Neural cell (in vitro differentiated cells): ENCODE results near the gene ERLIN1. TPM values are rescaled to one million over a fixed set of nuclear protein-coding genes. Genes with fewer than 3 reads are reported as not detected.

ENCODE experiments used
- H2AFZ ChIP-seq: fragments of 200-600, 300-800 bp; sonication (generic), shearing (Covaris generic); 2 replicates; pipeline ENCODE4 v1.6.0; 2014; ENCODE audit warnings: low read depth, mild to moderate bottlenecking, antibody characterized with exemption, low read length, moderate library complexity
- H3F3A ChIP-seq: fragments of 200-600 bp; shearing (Covaris generic); 2 replicates; pipeline ENCODE4 v1.6.1; 2016; ENCODE audit warnings: mild to moderate bottlenecking, moderate library complexity, mixed read lengths, antibody characterized with exemption, low read length; ENCODE audit not compliant: insufficient read depth, poor library complexity, severe bottlenecking
- H3K27ac ChIP-seq: fragments of 200-600, 300-800 bp; sonication (generic), shearing (Covaris generic); 2 replicates; pipeline ENCODE4 v1.5.1; 2014; ENCODE audit warnings: mild to moderate bottlenecking, low read length, moderate library complexity
- H3K27me3 ChIP-seq: fragments of 300-800, 200-600 bp; sonication (generic), shearing (Covaris generic); 2 replicates; pipeline ENCODE4 v1.6.0; 2014; ENCODE audit warnings: mild to moderate bottlenecking, low read depth, low read length, moderate library complexity; ENCODE audit not compliant: insufficient read depth
- H3K36me3 ChIP-seq: fragments of 300-800, 200-600 bp; sonication (generic), shearing (Covaris generic); 2 replicates; pipeline ENCODE4 v1.5.1; 2014; ENCODE audit warnings: mild to moderate bottlenecking, antibody characterized with exemption, low read length, moderate library complexity; ENCODE audit not compliant: insufficient read depth
- H3K4me2 ChIP-seq: fragments of 300-800, 200-600 bp; sonication (generic), shearing (Covaris generic); 2 replicates; pipeline ENCODE4 v1.6.0; 2014; ENCODE audit warnings: mild to moderate bottlenecking, low read length
- H3K4me3 ChIP-seq: fragments of 300-800, 200-600 bp; sonication (generic), shearing (Covaris generic); 2 replicates; pipeline ENCODE4 v1.5.1; 2014; ENCODE audit warnings: mild to moderate bottlenecking, low read length, moderate library complexity
- H3K79me2 ChIP-seq: fragments of 200-600 bp; shearing (Covaris generic); replicated peaks from 2 replicates; pipeline ENCODE4 v1.6.0; 2014; ENCODE audit warnings: mild to moderate bottlenecking, low read length, moderate library complexity; ENCODE audit not compliant: insufficient read depth
- H3K9ac ChIP-seq: fragments of 300-800, 200-600 bp; sonication (generic), shearing (Covaris generic); 2 replicates; pipeline ENCODE4 v1.6.1; 2016; ENCODE audit warnings: mild to moderate bottlenecking, low read length, mixed read lengths
- H3K9me2 ChIP-seq: fragments of 200-600 bp; shearing (Covaris generic); 2 replicates; pipeline ENCODE4 v1.6.1; 2016; ENCODE audit warnings: mild to moderate bottlenecking, low read length, mixed read lengths; ENCODE audit not compliant: insufficient read depth
- H3K9me3 ChIP-seq: fragments of 200-600, 300-800 bp; sonication (generic), shearing (Covaris generic); 2 replicates; pipeline ENCODE4 v1.6.1; 2016; ENCODE audit warnings: mild to moderate bottlenecking, mixed run types, low read length, moderate library complexity, mixed read lengths
- H4K20me1 ChIP-seq: fragments of 200-600 bp; shearing (Covaris generic); 2 replicates; pipeline ENCODE4 v1.6.1; 2016; ENCODE audit warnings: mild to moderate bottlenecking, mixed run types; ENCODE audit not compliant: insufficient read depth
- EP300 ChIP-seq: fragments of 450-650 bp; conservative IDR thresholded peaks from 2 replicates; pipeline ENCODE4 v1.6.1; 2014; ENCODE audit warnings: antibody characterized with exemption, mild to moderate bottlenecking, moderate library complexity; ENCODE audit not compliant: poor library complexity, severe bottlenecking
- EZH2 ChIP-seq: fragments of 200-600, 300-800 bp; shearing (Covaris generic), sonication (generic); IDR thresholded peaks from 2 replicates; pipeline ENCODE4 v1.6.1; 2014; ENCODE audit warnings: antibody characterized with exemption, low read length, borderline replicate concordance, mild to moderate bottlenecking; ENCODE audit not compliant: insufficient read depth, poor library complexity, severe bottlenecking
- MXI1 ChIP-seq: fragments of 450-650 bp; conservative IDR thresholded peaks from 2 replicates; pipeline ENCODE4 v1.6.1; 2014; ENCODE audit warnings: antibody characterized with exemption, mild to moderate bottlenecking; ENCODE audit not compliant: poor library complexity, severe bottlenecking
- POLR2AphosphoS5 ChIP-seq: IDR thresholded peaks from 2 replicates; pipeline ENCODE4 v1.6.1; 2012
- RAD21 ChIP-seq: fragments of 450-650 bp; conservative IDR thresholded peaks from 2 replicates; pipeline ENCODE4 v1.6.1; 2014; ENCODE audit warnings: antibody characterized with exemption, mild to moderate bottlenecking, moderate library complexity
- SMC3 ChIP-seq: fragments of 450-650 bp; conservative IDR thresholded peaks from 2 replicates; pipeline ENCODE4 v1.6.1; 2014; ENCODE audit warnings: antibody characterized with exemption, mild to moderate bottlenecking, moderate library complexity; ENCODE audit not compliant: poor library complexity
- TAF1 ChIP-seq: IDR thresholded peaks from 2 replicates; pipeline ENCODE4 v1.6.1; 2012; ENCODE audit warnings: low read depth
- polyA plus RNA-seq: library from polyadenylated mRNA; depleted of rRNA; stranded (reverse); fragments of >200 nt; gene quantifications from 2 replicates; pipeline ENCODE4 v1.2.3, GENCODE V29; 2014
- TF ChIP-seq, protein P1 (sequence below): IDR thresholded peaks from 2 replicates; pipeline ENCODE4 v1.6.1; 2012; ENCODE audit warnings: borderline replicate concordance
- TF ChIP-seq, protein P2 (sequence below): fragments of 450-650 bp; IDR thresholded peaks from 2 replicates; pipeline ENCODE4 v1.5.1; 2014; ENCODE audit warnings: antibody characterized with exemption, mild to moderate bottlenecking, moderate library complexity; ENCODE audit not compliant: poor library complexity, severe bottlenecking

The ERLIN1 gene
- polyA plus RNA-seq, 1 donor from 2014 or later = 6.5 TPM

- H3K4me2 ChIP-seq = no peak overlapping the region
- H3K27ac ChIP-seq = no peak overlapping the region
- no peaks in the 10 kb centered on the region for H4K20me1 ChIP-seq
Measured at GRCh38 chr10:100104300-100104699, 81.5 kb downstream of the ERLIN1 start.

GRCh38 chr10:100103581-100103980 is 82.2 kb downstream of the ERLIN1 start:
- no peaks in the 10 kb centered on the region for H3K9me2 ChIP-seq
- H3K4me2 ChIP-seq = no peak overlapping the region
- TF ChIP-seq RAD21 = no peak
- no peak for TF ChIP-seq MXI1
- no peak for TF ChIP-seq SMC3
- no peak for TF ChIP-seq EP300
- no peak for TF ChIP-seq TAF1
- TF ChIP-seq, protein P1, sequence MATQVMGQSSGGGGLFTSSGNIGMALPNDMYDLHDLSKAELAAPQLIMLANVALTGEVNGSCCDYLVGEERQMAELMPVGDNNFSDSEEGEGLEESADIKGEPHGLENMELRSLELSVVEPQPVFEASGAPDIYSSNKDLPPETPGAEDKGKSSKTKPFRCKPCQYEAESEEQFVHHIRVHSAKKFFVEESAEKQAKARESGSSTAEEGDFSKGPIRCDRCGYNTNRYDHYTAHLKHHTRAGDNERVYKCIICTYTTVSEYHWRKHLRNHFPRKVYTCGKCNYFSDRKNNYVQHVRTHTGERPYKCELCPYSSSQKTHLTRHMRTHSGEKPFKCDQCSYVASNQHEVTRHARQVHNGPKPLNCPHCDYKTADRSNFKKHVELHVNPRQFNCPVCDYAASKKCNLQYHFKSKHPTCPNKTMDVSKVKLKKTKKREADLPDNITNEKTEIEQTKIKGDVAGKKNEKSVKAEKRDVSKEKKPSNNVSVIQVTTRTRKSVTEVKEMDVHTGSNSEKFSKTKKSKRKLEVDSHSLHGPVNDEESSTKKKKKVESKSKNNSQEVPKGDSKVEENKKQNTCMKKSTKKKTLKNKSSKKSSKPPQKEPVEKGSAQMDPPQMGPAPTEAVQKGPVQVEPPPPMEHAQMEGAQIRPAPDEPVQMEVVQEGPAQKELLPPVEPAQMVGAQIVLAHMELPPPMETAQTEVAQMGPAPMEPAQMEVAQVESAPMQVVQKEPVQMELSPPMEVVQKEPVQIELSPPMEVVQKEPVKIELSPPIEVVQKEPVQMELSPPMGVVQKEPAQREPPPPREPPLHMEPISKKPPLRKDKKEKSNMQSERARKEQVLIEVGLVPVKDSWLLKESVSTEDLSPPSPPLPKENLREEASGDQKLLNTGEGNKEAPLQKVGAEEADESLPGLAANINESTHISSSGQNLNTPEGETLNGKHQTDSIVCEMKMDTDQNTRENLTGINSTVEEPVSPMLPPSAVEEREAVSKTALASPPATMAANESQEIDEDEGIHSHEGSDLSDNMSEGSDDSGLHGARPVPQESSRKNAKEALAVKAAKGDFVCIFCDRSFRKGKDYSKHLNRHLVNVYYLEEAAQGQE = no peak
- H3F3A ChIP-seq = no peaks in the 10 kb centered on the region
- H3K27ac ChIP-seq = no peak overlapping the region
- no peak overlapping the region for H3K4me3 ChIP-seq
- no peaks in the 10 kb centered on the region for H3K79me2 ChIP-seq
- no peak overlapping the region for H3K9ac ChIP-seq
- H2AFZ ChIP-seq = no peak overlapping the region
- no peaks in the 10 kb centered on the region for H4K20me1 ChIP-seq
- H3K9me3 ChIP-seq = no peaks in the 10 kb centered on the region
- no peaks in the 10 kb centered on the region for H3K27me3 ChIP-seq
- H3K36me3 ChIP-seq = no peaks in the 10 kb centered on the region

More at GRCh38 chr10:100104300-100104699, 81.5 kb downstream of the ERLIN1 start:
- Histone ChIP-seq H3K27me3 (no peaks in the 10 kb centered on the region), H3K4me3 (no peak overlapping the region), H3K9ac (no peak overlapping the region), H2AFZ (no peak overlapping the region), H3K9me3 (no peaks in the 10 kb centered on the region), H3F3A (no peaks in the 10 kb centered on the region), H3K9me2 (no peaks in the 10 kb centered on the region), H3K36me3 (no peaks in the 10 kb centered on the region), H3K79me2 (no peaks in the 10 kb centered on the region)
- TF ChIP-seq EP300 (no peak), SMC3 (no peak), MXI1 (no peak), POLR2AphosphoS5 (no peak), RAD21 (no peak), EZH2 (no peak), TAF1 (no peak)
- TF ChIP-seq, protein P1 = no peak
- TF ChIP-seq, protein P2, sequence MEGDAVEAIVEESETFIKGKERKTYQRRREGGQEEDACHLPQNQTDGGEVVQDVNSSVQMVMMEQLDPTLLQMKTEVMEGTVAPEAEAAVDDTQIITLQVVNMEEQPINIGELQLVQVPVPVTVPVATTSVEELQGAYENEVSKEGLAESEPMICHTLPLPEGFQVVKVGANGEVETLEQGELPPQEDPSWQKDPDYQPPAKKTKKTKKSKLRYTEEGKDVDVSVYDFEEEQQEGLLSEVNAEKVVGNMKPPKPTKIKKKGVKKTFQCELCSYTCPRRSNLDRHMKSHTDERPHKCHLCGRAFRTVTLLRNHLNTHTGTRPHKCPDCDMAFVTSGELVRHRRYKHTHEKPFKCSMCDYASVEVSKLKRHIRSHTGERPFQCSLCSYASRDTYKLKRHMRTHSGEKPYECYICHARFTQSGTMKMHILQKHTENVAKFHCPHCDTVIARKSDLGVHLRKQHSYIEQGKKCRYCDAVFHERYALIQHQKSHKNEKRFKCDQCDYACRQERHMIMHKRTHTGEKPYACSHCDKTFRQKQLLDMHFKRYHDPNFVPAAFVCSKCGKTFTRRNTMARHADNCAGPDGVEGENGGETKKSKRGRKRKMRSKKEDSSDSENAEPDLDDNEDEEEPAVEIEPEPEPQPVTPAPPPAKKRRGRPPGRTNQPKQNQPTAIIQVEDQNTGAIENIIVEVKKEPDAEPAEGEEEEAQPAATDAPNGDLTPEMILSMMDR = no peak
